Subcutaneous adipose tissue (tissue), 4 donors: ENCODE results near the gene OGN. TPM values are rescaled to one million over a fixed set of nuclear protein-coding genes. Genes with fewer than 3 reads are reported as not detected.

Experiments used
- CTCF ChIP-seq: fragments of 450-650 bp; IDR thresholded peaks from one replicate; pipeline ENCODE4 v1.5.1; 2016; ENCODE audit warnings: low read depth, mild to moderate bottlenecking, control low read depth, antibody characterized with exemption, moderate library complexity
- total RNA-seq, 4 donors: library from RNA; depleted of rRNA; stranded (reverse); fragments of >200 nt; gene quantifications; one replicate each; pipeline ENCODE4 v1.1.0, GENCODE V29; 2016

The OGN gene
- total RNA-seq, 4 donors from 2014 or later, result 1.3 to 25.8 (median 13.3) TPM

DNA sequence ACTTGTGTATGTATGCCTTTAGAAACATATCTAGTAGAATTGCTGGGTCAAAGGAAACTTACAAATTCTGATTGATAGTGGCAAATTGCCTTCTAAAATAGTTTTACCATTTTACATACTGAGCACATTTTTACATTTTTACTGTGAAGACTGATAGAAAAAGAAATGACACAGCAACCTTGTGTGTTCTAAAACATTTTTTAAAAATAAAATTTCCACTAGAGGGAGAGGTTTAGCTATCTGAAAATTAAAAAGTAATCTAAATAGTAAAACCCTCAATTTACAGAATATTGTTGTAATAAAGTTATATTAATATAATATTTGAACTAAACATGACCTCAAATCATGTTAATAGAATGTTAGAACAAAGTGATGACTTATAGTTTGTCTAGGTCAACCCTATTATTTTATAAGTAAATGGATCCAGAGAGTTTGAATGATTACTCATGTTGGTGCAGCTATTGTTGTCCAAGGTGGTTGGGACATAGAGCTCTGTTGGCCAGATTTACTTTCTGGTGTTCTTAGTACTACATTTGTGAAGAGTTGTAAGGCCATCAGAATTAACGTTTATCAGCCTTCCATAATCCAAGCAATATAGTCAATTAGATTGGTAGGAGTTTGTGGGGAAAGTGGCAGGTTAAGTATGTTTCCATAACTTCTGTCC, 61.4 kb downstream of the OGN start:
- no peak for TF ChIP-seq CTCF

- no peak for TF ChIP-seq CTCF
Observed at GRCh38 chr9:92341578-92341977, 62.8 kb downstream of the OGN start.

DNA sequence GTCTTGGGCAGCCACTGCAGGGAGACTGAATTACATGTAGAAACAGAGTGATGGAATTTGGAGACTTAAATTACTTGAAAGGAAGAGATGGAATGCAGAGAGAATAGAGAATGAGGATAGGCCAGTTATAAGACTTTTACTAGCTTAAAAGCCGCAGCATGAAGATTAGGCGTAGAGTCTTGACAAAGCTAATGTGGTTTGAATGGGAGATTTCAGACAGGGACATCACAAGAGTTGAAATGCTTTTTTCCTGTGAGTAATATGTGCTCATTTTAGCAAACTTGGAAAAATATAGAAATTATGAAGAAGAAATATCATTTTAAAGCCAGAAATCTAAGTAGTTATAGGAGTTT, 71.1 kb downstream of the OGN start:
- no peak for TF ChIP-seq CTCF

Other genes with a start within 250 kb of the OGN start
- 100 to 1,000 TPM in 1 of 4 donors, 10 to 100 TPM in 3; 55.9 to 105 (median 61.2) TPM for gene IARS1, start 110.9 kb downstream of the OGN start, total RNA-seq
- 10 to 100 TPM; 38.4 to 46.3 (median 44.7) TPM for gene NOL8, start 79.2 kb downstream of the OGN start, total RNA-seq
- 1 to 10 TPM in 3 of 4 donors, under 1 TPM in 1; 0.98 to 7.9 (median 5.4) TPM for gene CENPP, start 78.6 kb downstream of the OGN start, total RNA-seq
- gene OMD, start 19.9 kb upstream of the OGN start, total RNA-seq, result 10 to 100 TPM in 3 of 4 donors, 1 to 10 TPM in 1; 5.1 to 35.0 (median 23.0) TPM
- gene ASPN, start 77.9 kb upstream of the OGN start, total RNA-seq, result 10 to 100 TPM in 2 of 4 donors, 1 to 10 TPM in 2; 6.6 to 18.4 (median 9.8) TPM
- gene ECM2, start 131.4 kb upstream of the OGN start, total RNA-seq, result 100 to 1,000 TPM in 1 of 4 donors, 10 to 100 TPM in 3; 57.8 to 131 (median 71.2) TPM